ENCODE data around the gene CTRL. TPM values are rescaled to one million over a fixed set of nuclear protein-coding genes. Genes with fewer than 3 reads are reported as not detected.

CTRL gene
- total RNA-seq, 1 donor from 2014 or later = 1.4 TPM

GRCh38 chr16:67963662-67964321, 32.1 kb upstream of the CTRL start:
- Mint-ChIP-seq H3K9me3 (no peaks in the 10 kb centered on the region), H3K36me3 (peaks cover 13% of the 10 kb centered on the region), H3K27me3 (peaks cover 3% of the 10 kb centered on the region), H3K4me1 (ENCODE audit: unreplicated experiment) (peaks cover 28% of the 10 kb centered on the region), H3K27ac (no peak overlapping the region), H3K4me3 (no peak overlapping the region)
- TF ChIP-seq, protein P1, sequence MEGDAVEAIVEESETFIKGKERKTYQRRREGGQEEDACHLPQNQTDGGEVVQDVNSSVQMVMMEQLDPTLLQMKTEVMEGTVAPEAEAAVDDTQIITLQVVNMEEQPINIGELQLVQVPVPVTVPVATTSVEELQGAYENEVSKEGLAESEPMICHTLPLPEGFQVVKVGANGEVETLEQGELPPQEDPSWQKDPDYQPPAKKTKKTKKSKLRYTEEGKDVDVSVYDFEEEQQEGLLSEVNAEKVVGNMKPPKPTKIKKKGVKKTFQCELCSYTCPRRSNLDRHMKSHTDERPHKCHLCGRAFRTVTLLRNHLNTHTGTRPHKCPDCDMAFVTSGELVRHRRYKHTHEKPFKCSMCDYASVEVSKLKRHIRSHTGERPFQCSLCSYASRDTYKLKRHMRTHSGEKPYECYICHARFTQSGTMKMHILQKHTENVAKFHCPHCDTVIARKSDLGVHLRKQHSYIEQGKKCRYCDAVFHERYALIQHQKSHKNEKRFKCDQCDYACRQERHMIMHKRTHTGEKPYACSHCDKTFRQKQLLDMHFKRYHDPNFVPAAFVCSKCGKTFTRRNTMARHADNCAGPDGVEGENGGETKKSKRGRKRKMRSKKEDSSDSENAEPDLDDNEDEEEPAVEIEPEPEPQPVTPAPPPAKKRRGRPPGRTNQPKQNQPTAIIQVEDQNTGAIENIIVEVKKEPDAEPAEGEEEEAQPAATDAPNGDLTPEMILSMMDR (conservative IDR thresholded peaks at IDR 0.05) = no peak
- DNase-seq (ENCODE audit: extremely low spot score, unreplicated experiment) = no peak

- Mint-ChIP-seq H3K4me1 (ENCODE audit: unreplicated experiment) (peaks cover 28% of the 10 kb centered on the region), H3K4me3 (no peak overlapping the region), H3K9me3 (no peaks in the 10 kb centered on the region), H3K36me3 (peaks cover 16% of the 10 kb centered on the region), H3K27me3 (peaks cover 3% of the 10 kb centered on the region), H3K27ac (no peak overlapping the region)
- DNase-seq (ENCODE audit: extremely low spot score, unreplicated experiment) = no peak
- TF ChIP-seq, protein P1 (conservative IDR thresholded peaks at IDR 0.05) = no peak
Observed at GRCh38 chr16:67963292-67963661, 31.6 kb upstream of the CTRL start.

DNA sequence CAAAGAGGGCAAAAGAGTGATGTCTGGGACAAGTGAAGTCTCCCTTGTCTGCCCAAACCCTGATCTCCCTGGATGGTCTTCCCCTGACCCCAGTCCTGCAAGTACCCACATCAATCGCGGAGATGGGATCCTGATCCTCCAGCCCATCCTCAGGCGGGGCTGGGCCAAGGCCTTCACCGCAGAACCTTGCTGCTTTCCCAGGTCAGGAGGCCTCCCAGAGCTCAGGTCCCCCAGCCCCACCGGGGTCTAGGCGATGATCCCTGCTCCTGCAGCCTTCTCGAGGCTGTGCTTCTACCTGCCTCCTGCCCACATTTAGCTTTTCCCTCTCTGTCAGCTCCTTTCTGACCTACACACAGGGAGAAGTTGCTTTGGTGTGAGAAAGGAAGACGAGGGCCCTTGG, 30.5 kb upstream of the CTRL start:
- Mint-ChIP-seq H3K27me3 (no peaks in the 10 kb centered on the region), H3K9me3 (no peaks in the 10 kb centered on the region), H3K27ac (no peak overlapping the region), H3K36me3 (peaks cover 18% of the 10 kb centered on the region), H3K4me1 (ENCODE audit: unreplicated experiment) (peaks cover 21% of the 10 kb centered on the region), H3K4me3 (no peak overlapping the region)
- no peak for DNase-seq (ENCODE audit: extremely low spot score, unreplicated experiment)
- TF ChIP-seq, protein P1 (conservative IDR thresholded peaks at IDR 0.05) = no peak

GRCh38 chr16:67961551-67961957, 29.9 kb upstream of the CTRL start:
- Mint-ChIP-seq H3K4me3 (no peak overlapping the region), H3K9me3 (no peaks in the 10 kb centered on the region), H3K27ac (no peak overlapping the region), H3K36me3 (peaks cover 18% of the 10 kb centered on the region), H3K27me3 (no peaks in the 10 kb centered on the region), H3K4me1 (ENCODE audit: unreplicated experiment) (peaks cover 18% of the 10 kb centered on the region)
- TF ChIP-seq, protein P1 (conservative IDR thresholded peaks at IDR 0.05) = no peak
- DNase-seq (ENCODE audit: extremely low spot score, unreplicated experiment) = no peak

DNA sequence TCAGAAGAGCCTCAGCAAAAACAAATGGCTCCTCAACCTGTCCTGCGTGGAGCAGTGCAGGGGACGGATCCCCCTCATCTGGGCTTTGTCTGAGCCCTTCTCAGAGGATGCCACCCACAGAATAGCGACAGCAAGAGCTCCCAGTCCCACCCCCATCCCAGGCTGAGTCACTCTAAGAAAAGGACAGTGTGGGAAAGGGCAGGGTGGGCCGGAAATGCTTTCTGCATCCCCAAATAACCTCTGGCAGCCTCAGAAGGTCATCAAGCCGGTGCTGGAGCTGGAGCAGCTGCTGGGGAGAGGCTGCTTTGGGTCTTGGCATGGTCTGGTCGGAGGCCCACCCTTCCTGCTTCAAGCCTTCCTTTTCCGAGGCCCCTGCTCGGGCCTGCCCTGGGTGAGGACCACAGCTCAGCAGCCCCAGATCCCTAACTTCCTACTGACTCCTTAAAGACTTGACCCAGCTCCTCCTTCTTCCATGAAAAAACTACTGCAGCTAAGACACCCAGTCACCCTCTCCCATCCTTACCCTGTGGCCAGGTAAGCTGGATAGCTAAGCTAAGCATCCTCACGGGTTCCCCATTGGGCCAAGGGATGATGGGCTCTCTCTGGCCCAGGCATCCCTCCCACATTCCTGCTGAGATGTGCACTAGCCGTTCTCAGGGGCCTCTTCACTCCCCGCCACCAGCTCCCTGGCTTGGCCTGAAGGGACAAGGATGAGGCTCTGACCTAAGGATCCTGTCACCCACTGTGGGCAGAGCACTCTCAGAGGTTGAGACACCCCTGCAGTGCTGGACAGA, 28.1 kb upstream of the CTRL start:
- Mint-ChIP-seq H3K4me3 (no peak overlapping the region), H3K27ac (no peak overlapping the region), H3K4me1 (ENCODE audit: unreplicated experiment) (peaks cover 6% of the 10 kb centered on the region), H3K27me3 (no peaks in the 10 kb centered on the region), H3K36me3 (peaks cover 13% of the 10 kb centered on the region), H3K9me3 (no peaks in the 10 kb centered on the region)
- TF ChIP-seq, protein P1 (conservative IDR thresholded peaks at IDR 0.05) = no peak
- no peak for DNase-seq (ENCODE audit: extremely low spot score, unreplicated experiment)
